Liver (tissue), 9 donors: ENCODE results near the gene PRCC. TPM values are rescaled to one million over a fixed set of nuclear protein-coding genes. Genes with fewer than 3 reads are reported as not detected.

Experiments used
- DNase-seq: peaks from one replicate; pipeline ENCODE4 v3.0.0-alpha.2; 2017; ENCODE audit warnings: low spot score
- H3K27ac ChIP-seq, 2 donors: one replicate each; pipeline ENCODE4 v1.7.0; 2013; ENCODE audit warnings: inconsistent platforms in 2 of 2, low read length in 2 of 2, control low read depth in 1 of 2, low read depth in 1 of 2, mild to moderate bottlenecking in 1 of 2
- H3K27me3 ChIP-seq, 4 donors: one replicate each; pipeline versions ENCODE4 v1.6.1 to v1.7.0; 2013; ENCODE audit warnings: low read length in 3 of 4, inconsistent platforms in 1 of 4, mild to moderate bottlenecking in 1 of 4, moderate library complexity in 1 of 4; ENCODE audit not compliant: control insufficient read depth in 4 of 4, insufficient read depth in 4 of 4
- H3K36me3 ChIP-seq, 4 donors: one replicate each; pipeline versions ENCODE4 v1.6.1 to v1.7.0; 2013; ENCODE audit warnings: low read length in 3 of 4, mild to moderate bottlenecking in 3 of 4, low read depth in 1 of 4, moderate library complexity in 1 of 4; ENCODE audit not compliant: control insufficient read depth in 4 of 4, insufficient read depth in 3 of 4
- H3K4me1 ChIP-seq, 4 donors: one replicate each; pipeline versions ENCODE4 v1.6.1 to v1.7.0; 2013; ENCODE audit warnings: low read length in 3 of 4, mild to moderate bottlenecking in 3 of 4, moderate library complexity in 1 of 4; ENCODE audit not compliant: control insufficient read depth in 4 of 4, insufficient read depth in 4 of 4
- H3K4me3 ChIP-seq, 3 donors: one replicate each; pipeline versions ENCODE4 v1.6.1 to v1.7.0; 2013; ENCODE audit warnings: low read length in 3 of 3, control low read depth in 1 of 3, low read depth in 1 of 3, mild to moderate bottlenecking in 1 of 3
- H3K9ac ChIP-seq, 2 donors: one replicate each; pipeline ENCODE4 v1.7.0; 2013; ENCODE audit warnings: low read length in 2 of 2, mild to moderate bottlenecking in 2 of 2, moderate library complexity in 2 of 2, control low read depth in 1 of 2, low read depth in 1 of 2
- H3K9me3 ChIP-seq, 4 donors: one replicate each; pipeline versions ENCODE4 v1.6.1 to v1.7.0; 2013; ENCODE audit warnings: low read length in 3 of 4; ENCODE audit not compliant: control insufficient read depth in 4 of 4
- ATF3 ChIP-seq: IDR thresholded peaks from 2 replicates; pipeline ENCODE4 v1.6.1; 2016; ENCODE audit warnings: antibody characterized with exemption
- CTCF ChIP-seq: fragments of 150-350 bp; IDR thresholded peaks from 2 replicates; pipeline ENCODE4 v1.5.1; 2017; ENCODE audit warnings: improper control_type of control experiment, low read depth, low read length; ENCODE audit not compliant: missing input control
- EGR1 ChIP-seq, 2 donors: IDR thresholded peaks; 2 replicates each; pipeline ENCODE4 v1.6.1; 2016 to 2018; ENCODE audit warnings: antibody characterized with exemption in 2 of 2, low read depth in 2 of 2
- FOXA1 ChIP-seq: IDR thresholded peaks from 2 replicates; pipeline ENCODE4 v1.6.1; 2016; ENCODE audit warnings: antibody characterized with exemption
- FOXA2 ChIP-seq: IDR thresholded peaks from 2 replicates; pipeline ENCODE4 v1.6.1; 2016; ENCODE audit warnings: antibody characterized with exemption
- GABPA ChIP-seq, 2 donors: IDR thresholded peaks in 1 of 2; conservative IDR thresholded peaks in 1 of 2; 2 replicates each; pipeline ENCODE4 v1.6.1; 2016; ENCODE audit warnings: antibody characterized with exemption in 2 of 2, mild to moderate bottlenecking in 1 of 2, moderate library complexity in 1 of 2
- HNF4A ChIP-seq, 2 donors: conservative IDR thresholded peaks; 2 replicates each; pipeline ENCODE4 v1.6.1; 2016; ENCODE audit warnings: antibody characterized with exemption in 2 of 2, mild to moderate bottlenecking in 2 of 2
- HNF4G ChIP-seq: IDR thresholded peaks from 2 replicates; pipeline ENCODE4 v1.6.1; 2016; ENCODE audit warnings: antibody characterized with exemption
- JUND ChIP-seq, 2 donors: IDR thresholded peaks; 2 replicates each; pipeline ENCODE4 v1.6.1; 2016; ENCODE audit warnings: antibody characterized with exemption in 2 of 2
- MAX ChIP-seq: IDR thresholded peaks from 2 replicates; pipeline ENCODE4 v1.6.1; 2016; ENCODE audit warnings: antibody characterized with exemption
- NR2F2 ChIP-seq: IDR thresholded peaks from 2 replicates; pipeline ENCODE4 v1.6.1; 2016; ENCODE audit warnings: antibody characterized with exemption
- RAD21 ChIP-seq, 2 donors: IDR thresholded peaks; 2 replicates each; pipeline ENCODE4 v1.6.1; 2016; ENCODE audit warnings: antibody characterized with exemption in 2 of 2, mild to moderate bottlenecking in 2 of 2
- REST ChIP-seq: IDR thresholded peaks from 2 replicates; pipeline ENCODE4 v1.6.1; 2016; ENCODE audit warnings: antibody characterized with exemption, mild to moderate bottlenecking
- RXRA ChIP-seq, 2 donors: IDR thresholded peaks; 2 replicates each; pipeline ENCODE4 v1.6.1; 2017 to 2018; ENCODE audit warnings: antibody characterized with exemption in 2 of 2, mild to moderate bottlenecking in 1 of 2
- SP1 ChIP-seq: IDR thresholded peaks from 2 replicates; pipeline ENCODE4 v1.6.1; 2018; ENCODE audit warnings: antibody characterized with exemption, mild to moderate bottlenecking
- TAF1 ChIP-seq: conservative IDR thresholded peaks from 2 replicates; pipeline ENCODE4 v1.6.1; 2016; ENCODE audit warnings: antibody characterized with exemption, mild to moderate bottlenecking
- YY1 ChIP-seq: IDR thresholded peaks from 2 replicates; pipeline ENCODE4 v1.6.1; 2016; ENCODE audit warnings: antibody characterized with exemption, mild to moderate bottlenecking
- ZBTB33 ChIP-seq: IDR thresholded peaks from 2 replicates; pipeline ENCODE4 v1.6.1; 2016; ENCODE audit warnings: antibody characterized with exemption
- WGBS: extraction: QIAGEN DNeasy Blood & Tissue Kit; methylation state at CpG from one replicate; pipeline ENCODE4 v1.1.7; 2013; 5-methylcytosine and 5-hydroxymethylcytosine counted together
- polyA plus RNA-seq, 2 donors: library from polyadenylated mRNA; stranded (reverse) in 1 of 2; unstranded in 1 of 2; fragments of 200-250 nt in 1 of 2; fragments of >200 nt in 1 of 2; fragmentation: Nextera tagmentation in 1 of 2; extraction: Ambion mirVana in 1 of 2; gene quantifications; one replicate each; pipeline versions ENCODE4 v1.2.1 to v1.2.3, GENCODE V29; 2013 to 2015
- total RNA-seq, 2 donors: library from RNA; depleted of rRNA; stranded (reverse); fragments of >200 nt; gene quantifications; one replicate each; pipeline ENCODE4 v1.2.3, GENCODE V29; 2014
- donor health status: healthy.
- donor health status: healthy.
- donor health status: healthy.
- donor health status: healthy.
- donor health status: healthy.

The PRCC gene
- total and polyA plus RNA-seq, 4 donors, result 8.8 to 19.3 (median 14.3) TPM

- TF ChIP-seq REST (no peak), YY1 (no peak)
Observed at GRCh38 chr1:156841295-156841855, 74.0 kb downstream of the PRCC start (continued).

- 84% methylated on average over 9 of the region's 9 CpGs for WGBS
- no peak overlapping the region for H3K9ac ChIP-seq
- peaks cover 0 to 9% (median 7%) of the 10 kb centered on the region in 4 donors for H3K27me3 ChIP-seq
- no peak overlapping the region for H3K27ac ChIP-seq
- H3K4me1 ChIP-seq, result peaks cover 0 to 6% (median 4%) of the 10 kb centered on the region in 4 donors
- H3K36me3 ChIP-seq, result no peaks in the 10 kb centered on the region
- no peaks in the 10 kb centered on the region for H3K9me3 ChIP-seq
- no peak overlapping the region for H3K4me3 ChIP-seq
- no peak for TF ChIP-seq ATF3
- no peak for TF ChIP-seq HNF4G
- TF ChIP-seq FOXA2, result no peak
- TF ChIP-seq YY1, result no peak
- TF ChIP-seq NR2F2, result no peak
- TF ChIP-seq RXRA (IDR thresholded peaks at IDR 0.05), result no peak
- TF ChIP-seq ZBTB33, result no peak
- no peak for TF ChIP-seq SP1
- no peak for TF ChIP-seq EGR1 (IDR thresholded peaks at IDR 0.05; ENCODE audit: low read depth in 2 of 2)
- TF ChIP-seq CTCF, result no peak
- TF ChIP-seq REST, result no peak
- TF ChIP-seq MAX, result no peak
- no peak for TF ChIP-seq RAD21 (IDR thresholded peaks at IDR 0.05)
- TF ChIP-seq FOXA1, result no peak
- no peak for TF ChIP-seq HNF4A (conservative IDR thresholded peaks at IDR 0.05)
- no peak for TF ChIP-seq JUND (IDR thresholded peaks at IDR 0.05)
- TF ChIP-seq GABPA (IDR thresholded peaks at IDR 0.05 in 1 of 2, conservative IDR thresholded peaks at IDR 0.05 in 1 of 2), result no peak
- no peak for TF ChIP-seq TAF1
- no peak for DNase-seq
Observed at GRCh38 chr1:156842618-156843300, 75.4 kb downstream of the PRCC start.
